ENCODE measurements around the gene PKD2.
"Not testable (repeated sequence)": the region's sequence is repeated elsewhere in the genome, so short reads cannot be mapped to it uniquely, and the experiment has no call there.

PKD2 gene

GRCh38 chr4:88070031-88070430, 62.6 kb downstream of the PKD2 start:
- DNase-seq (ENCODE audit: low read depth) = no peak

- DNase-seq (ENCODE audit: low read depth) = no peak
Measured at GRCh38 chr4:88075336-88075735, 67.9 kb downstream of the PKD2 start.

GRCh38 chr4:88077911-88078524, 70.6 kb downstream of the PKD2 start:
- DNase-seq (ENCODE audit: low read depth) = no peak

- DNase-seq (ENCODE audit: low read depth) = no peak
Measured at GRCh38 chr4:88078579-88078978, 71.1 kb downstream of the PKD2 start.

GRCh38 chr4:88080626-88081025, 73.2 kb downstream of the PKD2 start:
- no peak for DNase-seq (ENCODE audit: low read depth)

GRCh38 chr4:88087004-88087403, 79.6 kb downstream of the PKD2 start:
- no peak for DNase-seq (ENCODE audit: low read depth)

GRCh38 chr4:88090898-88091297, 83.5 kb downstream of the PKD2 start:
- no peak for DNase-seq (ENCODE audit: low read depth)

- DNase-seq (ENCODE audit: low read depth) = no peak
Measured at GRCh38 chr4:88091378-88091777, 83.9 kb downstream of the PKD2 start.

GRCh38 chr4:88093874-88094273, 86.4 kb downstream of the PKD2 start:
- DNase-seq (ENCODE audit: low read depth) = no peak

GRCh38 chr4:88097301-88097700, 89.9 kb downstream of the PKD2 start:
- DNase-seq (ENCODE audit: low read depth) = no peak

- DNase-seq (ENCODE audit: low read depth) = no peak
Measured at GRCh38 chr4:88097781-88098180, 90.3 kb downstream of the PKD2 start.

- no peak for DNase-seq (ENCODE audit: low read depth)
Measured at GRCh38 chr4:88098993-88099752, 91.7 kb downstream of the PKD2 start.

- DNase-seq (ENCODE audit: low read depth) = no peak
Measured at GRCh38 chr4:88101165-88101564, 93.7 kb downstream of the PKD2 start.

- DNase-seq (ENCODE audit: low read depth) = no peak
Measured at GRCh38 chr4:88102026-88102425, 94.6 kb downstream of the PKD2 start.

GRCh38 chr4:88104902-88105610, 97.6 kb downstream of the PKD2 start:
- no peak for DNase-seq (ENCODE audit: low read depth)

- DNase-seq (ENCODE audit: low read depth) = no peak
Measured at GRCh38 chr4:88106205-88106604, 98.8 kb downstream of the PKD2 start.

GRCh38 chr4:88107406-88108107, 100.1 kb downstream of the PKD2 start:
- DNase-seq (ENCODE audit: low read depth) = no peak

GRCh38 chr4:88108108-88108465, 100.7 kb downstream of the PKD2 start:
- DNase-seq (ENCODE audit: low read depth) = not testable (repeated sequence)

GRCh38 chr4:88108747-88109122, 101.3 kb downstream of the PKD2 start:
- DNase-seq (ENCODE audit: low read depth) = no peak

GRCh38 chr4:88109123-88109881, 101.9 kb downstream of the PKD2 start:
- DNase-seq (ENCODE audit: low read depth) = no peak

- DNase-seq (ENCODE audit: low read depth) = no peak
Measured at GRCh38 chr4:88110826-88111225, 103.4 kb downstream of the PKD2 start.

- DNase-seq (ENCODE audit: low read depth) = no peak
Measured at GRCh38 chr4:88112856-88113255, 105.4 kb downstream of the PKD2 start.

Measured in stimulated activated CD8-positive, alpha-beta memory T cell treated with anti-CD3 and anti-CD28 coated beads, Interleukin-15, amount 100 ng/mL, for 1 hour (primary cell).